ENCODE data around the gene BEST3.

Gene BEST3

DNA sequence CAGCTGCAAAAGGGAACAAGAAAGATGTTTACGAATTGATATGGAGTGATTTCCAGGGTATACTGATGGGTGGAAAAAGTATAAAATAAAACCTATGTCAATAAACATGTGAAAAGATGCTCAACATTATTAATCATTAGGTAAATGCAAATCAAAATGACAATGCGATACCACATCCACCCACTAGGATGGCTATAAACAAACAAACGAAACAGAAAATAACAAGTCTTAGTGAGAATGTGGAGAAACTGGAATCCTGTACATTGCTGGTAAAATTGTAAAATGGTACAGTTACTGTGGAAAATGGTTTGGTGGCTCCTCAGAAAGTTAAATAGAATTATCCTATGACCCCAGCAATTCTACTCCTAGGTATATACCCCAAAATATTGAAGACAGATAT lies 9.5 kb upstream of the BEST3 start:
- no peak for DNase-seq (ENCODE audit: extremely low spot score)
- POLR2A ChIA-PET = no interaction called here
- CTCF ChIA-PET = no interaction called here
- TF ChIP-seq CTBP1 (IDR thresholded peaks at IDR 0.05; ENCODE audit: borderline replicate concordance) = no peak
- TF ChIP-seq FOXA1 (IDR thresholded peaks at IDR 0.05) = no peak
- TF ChIP-seq ELF4 (IDR thresholded peaks at IDR 0.05) = no peak
- TF ChIP-seq FOXM1 (IDR thresholded peaks at IDR 0.05; ENCODE audit: borderline replicate concordance) = no peak
- no peak for TF ChIP-seq TARDBP (IDR thresholded peaks at IDR 0.05)
- no peak for TF ChIP-seq NFRKB (IDR thresholded peaks at IDR 0.05)
- TF ChIP-seq FOXK2 (IDR thresholded peaks at IDR 0.05) = no peak
- TF ChIP-seq, protein P1, sequence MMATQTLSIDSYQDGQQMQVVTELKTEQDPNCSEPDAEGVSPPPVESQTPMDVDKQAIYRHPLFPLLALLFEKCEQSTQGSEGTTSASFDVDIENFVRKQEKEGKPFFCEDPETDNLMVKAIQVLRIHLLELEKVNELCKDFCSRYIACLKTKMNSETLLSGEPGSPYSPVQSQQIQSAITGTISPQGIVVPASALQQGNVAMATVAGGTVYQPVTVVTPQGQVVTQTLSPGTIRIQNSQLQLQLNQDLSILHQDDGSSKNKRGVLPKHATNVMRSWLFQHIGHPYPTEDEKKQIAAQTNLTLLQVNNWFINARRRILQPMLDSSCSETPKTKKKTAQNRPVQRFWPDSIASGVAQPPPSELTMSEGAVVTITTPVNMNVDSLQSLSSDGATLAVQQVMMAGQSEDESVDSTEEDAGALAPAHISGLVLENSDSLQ (IDR thresholded peaks at IDR 0.05) = no peak
- TF ChIP-seq ARNT (IDR thresholded peaks at IDR 0.05) = no peak
- no peak for TF ChIP-seq SP1 (IDR thresholded peaks at IDR 0.05)
- no peak for TF ChIP-seq HDGF (IDR thresholded peaks at IDR 0.05; ENCODE audit: borderline replicate concordance)
- no peak for TF ChIP-seq ZNF384 (IDR thresholded peaks at IDR 0.05)

DNA sequence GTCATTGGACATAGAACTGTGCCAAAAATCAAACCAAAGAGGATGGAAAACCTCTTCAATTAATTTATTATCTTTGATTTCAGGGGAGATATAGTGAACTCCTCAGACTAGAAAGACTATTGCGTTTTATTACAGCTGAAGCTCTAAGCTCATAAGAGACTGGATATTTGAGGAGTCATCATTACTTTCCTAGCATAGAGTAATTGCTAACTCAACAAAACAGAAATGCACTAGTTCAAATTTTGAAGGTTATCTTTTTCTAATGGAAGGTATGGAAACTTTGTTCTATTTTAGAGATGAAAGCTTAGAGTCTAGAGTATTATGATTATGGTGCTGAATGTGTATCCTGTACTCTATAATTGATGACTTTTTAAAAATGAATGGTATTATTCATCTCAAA lies 5.3 kb upstream of the BEST3 start:
- no peak for DNase-seq (ENCODE audit: extremely low spot score)
- TF ChIP-seq SP1 (IDR thresholded peaks at IDR 0.05) (no peak), SUZ12 (IDR thresholded peaks at IDR 0.05) (no peak), FOXA1 (IDR thresholded peaks at IDR 0.05) (no peak), FOXK2 (IDR thresholded peaks at IDR 0.05) (no peak), FOXM1 (IDR thresholded peaks at IDR 0.05; ENCODE audit: borderline replicate concordance) (no peak), ZNF384 (IDR thresholded peaks at IDR 0.05) (no peak), LEF1 (IDR thresholded peaks at IDR 0.05; ENCODE audit: borderline replicate concordance) (no peak), L3MBTL2 (conservative IDR thresholded peaks at IDR 0.05) (no peak), ARNT (IDR thresholded peaks at IDR 0.05) (no peak), NFRKB (IDR thresholded peaks at IDR 0.05) (no peak), HDGF (IDR thresholded peaks at IDR 0.05; ENCODE audit: borderline replicate concordance) (no peak), CTBP1 (IDR thresholded peaks at IDR 0.05; ENCODE audit: borderline replicate concordance) (no peak), TARDBP (IDR thresholded peaks at IDR 0.05) (no peak), BHLHE40 (IDR thresholded peaks at IDR 0.05; ENCODE audit: borderline replicate concordance) (no peak), ELF4 (IDR thresholded peaks at IDR 0.05) (no peak)
- TF ChIP-seq, protein P1 (IDR thresholded peaks at IDR 0.05) = no peak
- CTCF ChIA-PET = interaction anchor here (0.7 kb wide), 1 partner anchor 373 kb away, joined by 4 read pairs; no protein-coding TSS in a partner anchor
- POLR2A ChIA-PET = interaction anchor here (0.7 to 1.0 kb wide), 2 partner anchors 37 to 52 kb away, joined by 3 read pairs; no protein-coding TSS in a partner anchor

DNA sequence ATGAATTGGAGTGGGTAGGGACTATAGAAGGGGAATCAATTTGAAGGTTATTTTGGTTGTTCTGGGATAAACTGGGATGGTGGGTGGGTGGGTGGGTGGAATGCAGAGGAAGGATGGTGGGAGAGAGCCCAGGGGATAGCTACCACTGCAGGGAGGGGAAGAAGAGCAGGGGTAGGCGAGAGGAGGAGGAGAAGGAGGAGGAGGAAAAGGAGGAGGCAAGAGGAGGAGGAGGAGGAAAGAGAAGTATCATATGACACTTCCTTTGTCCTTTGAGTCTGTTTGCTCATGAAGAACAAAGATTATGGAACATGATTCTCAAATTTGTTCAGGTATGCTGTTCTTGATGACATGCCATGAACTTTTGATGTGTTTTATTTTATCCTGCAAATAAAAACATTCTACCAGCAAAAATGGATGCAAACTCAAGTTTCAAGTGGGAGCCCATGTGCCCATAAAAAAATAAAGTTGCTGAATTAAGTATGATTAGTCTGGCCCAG lies 4.1 kb upstream of the BEST3 start:
- DNase-seq (ENCODE audit: extremely low spot score) = no peak
- ChIA-PET CTCF (no interaction called here), POLR2A (no interaction called here)
- TF ChIP-seq SP1 (IDR thresholded peaks at IDR 0.05) (no peak), FOXA1 (IDR thresholded peaks at IDR 0.05) (no peak), FOXM1 (IDR thresholded peaks at IDR 0.05; ENCODE audit: borderline replicate concordance) (no peak), L3MBTL2 (conservative IDR thresholded peaks at IDR 0.05) (no peak)
- TF ChIP-seq, protein P1 (IDR thresholded peaks at IDR 0.05) = no peak

DNA sequence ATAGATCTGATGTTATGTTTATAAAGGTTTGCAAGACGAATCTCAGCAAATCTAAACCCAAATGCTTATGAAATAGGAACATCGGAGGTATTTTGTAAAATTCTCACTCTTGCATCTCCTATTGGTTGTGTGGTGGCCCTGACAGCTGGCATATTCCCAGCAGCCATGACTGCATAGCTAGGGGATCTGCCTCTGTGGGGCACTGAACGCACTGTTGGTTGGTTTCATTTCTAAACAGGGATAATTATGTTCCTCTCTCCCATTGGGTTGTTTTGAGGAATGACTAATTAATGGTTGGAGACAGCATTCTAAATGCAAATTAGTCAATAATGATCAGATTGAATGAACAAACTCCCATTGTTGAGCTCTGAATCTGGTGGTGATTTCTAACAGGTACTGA lies 2.7 kb upstream of the BEST3 start:
- ChIA-PET POLR2A (no interaction called here), CTCF (no interaction called here)
- TF ChIP-seq TARDBP (IDR thresholded peaks at IDR 0.05) = no peak
- TF ChIP-seq NFRKB (IDR thresholded peaks at IDR 0.05) = no peak
- TF ChIP-seq FOXM1 (IDR thresholded peaks at IDR 0.05; ENCODE audit: borderline replicate concordance) = no peak
- TF ChIP-seq CTBP1 (IDR thresholded peaks at IDR 0.05; ENCODE audit: borderline replicate concordance) = no peak
- no peak for TF ChIP-seq ELF4 (IDR thresholded peaks at IDR 0.05)
- no peak for TF ChIP-seq ARNT (IDR thresholded peaks at IDR 0.05)
- TF ChIP-seq HDGF (IDR thresholded peaks at IDR 0.05; ENCODE audit: borderline replicate concordance) = no peak
- TF ChIP-seq LEF1 (IDR thresholded peaks at IDR 0.05; ENCODE audit: borderline replicate concordance) = no peak
- TF ChIP-seq SUZ12 (IDR thresholded peaks at IDR 0.05) = no peak
- no peak for TF ChIP-seq SP1 (IDR thresholded peaks at IDR 0.05)
- TF ChIP-seq FOXK2 (IDR thresholded peaks at IDR 0.05) = no peak
- TF ChIP-seq L3MBTL2 (conservative IDR thresholded peaks at IDR 0.05) = no peak
- TF ChIP-seq, protein P1 (IDR thresholded peaks at IDR 0.05) = no peak
- TF ChIP-seq FOXA1 (IDR thresholded peaks at IDR 0.05) = no peak
- no peak for TF ChIP-seq ZNF384 (IDR thresholded peaks at IDR 0.05)
- no peak for TF ChIP-seq BHLHE40 (IDR thresholded peaks at IDR 0.05; ENCODE audit: borderline replicate concordance)
- DNase-seq (ENCODE audit: extremely low spot score) = no peak

DNA sequence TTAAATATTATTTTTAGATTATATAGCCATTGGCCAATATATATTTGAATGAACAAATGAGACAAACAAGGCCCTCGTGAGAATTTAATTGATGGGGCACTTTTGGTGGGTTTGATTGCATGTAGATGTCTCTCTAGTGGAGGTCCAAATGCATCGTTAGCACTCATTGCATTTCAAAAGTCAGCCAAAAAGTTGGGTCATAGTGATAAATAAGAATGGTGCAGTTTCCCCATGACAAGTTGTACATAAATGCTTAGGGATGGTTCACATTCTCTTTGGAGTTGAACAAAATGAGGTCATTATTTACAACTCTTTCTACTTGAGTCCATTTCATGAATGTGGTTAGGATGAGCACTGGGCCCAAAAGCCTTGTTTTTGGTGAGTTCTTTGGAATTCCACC lies 1.0 kb downstream of the BEST3 start:
- DNase-seq (ENCODE audit: extremely low spot score) = no peak
- ChIA-PET POLR2A (no interaction called here), CTCF (no interaction called here)
- no peak for TF ChIP-seq ELF4 (IDR thresholded peaks at IDR 0.05)
- TF ChIP-seq ARNT (IDR thresholded peaks at IDR 0.05) = no peak
- TF ChIP-seq L3MBTL2 (conservative IDR thresholded peaks at IDR 0.05) = no peak

DNA sequence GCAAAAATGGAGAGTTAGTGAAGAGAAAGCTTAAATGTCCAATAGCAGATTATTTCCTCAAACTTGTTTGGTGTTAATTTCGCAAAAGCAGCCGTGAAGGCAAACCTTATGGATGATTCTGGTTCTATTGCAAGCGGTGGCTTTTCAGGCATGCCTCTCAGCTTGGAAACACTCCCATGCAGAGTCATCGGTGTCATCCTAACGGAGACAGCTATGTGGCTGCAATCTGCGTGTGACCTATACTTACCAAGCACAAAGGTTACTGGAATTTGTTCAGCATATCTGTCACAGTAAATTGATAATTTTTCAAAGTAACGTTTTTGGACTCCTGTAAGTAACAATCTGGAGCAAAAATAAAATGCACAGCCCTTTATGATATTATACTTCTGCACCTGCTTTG lies 5.0 kb downstream of the BEST3 start:
- CTCF ChIA-PET = no interaction called here
- POLR2A ChIA-PET = no interaction called here
- no peak for DNase-seq (ENCODE audit: extremely low spot score)
- TF ChIP-seq ZNF384 (IDR thresholded peaks at IDR 0.05) (no peak), ELF4 (IDR thresholded peaks at IDR 0.05) (no peak), TARDBP (IDR thresholded peaks at IDR 0.05) (no peak), L3MBTL2 (conservative IDR thresholded peaks at IDR 0.05) (no peak), FOXA1 (IDR thresholded peaks at IDR 0.05) (no peak), ARNT (IDR thresholded peaks at IDR 0.05) (no peak), FOXM1 (IDR thresholded peaks at IDR 0.05; ENCODE audit: borderline replicate concordance) (no peak), NFRKB (IDR thresholded peaks at IDR 0.05) (no peak), SUZ12 (IDR thresholded peaks at IDR 0.05) (no peak), FOXK2 (IDR thresholded peaks at IDR 0.05) (no peak), SP1 (IDR thresholded peaks at IDR 0.05) (no peak), HDGF (IDR thresholded peaks at IDR 0.05; ENCODE audit: borderline replicate concordance) (no peak), CTBP1 (IDR thresholded peaks at IDR 0.05; ENCODE audit: borderline replicate concordance) (no peak)
- TF ChIP-seq, protein P1 (IDR thresholded peaks at IDR 0.05) = no peak
